GM19467 (cell line): Measurements from ENCODE around the gene DDX19B.
"Not testable (repeated sequence)": the region's sequence is repeated elsewhere in the genome, so short reads cannot be mapped to it uniquely, and the experiment has no call there.

Experiments
- ATAC-seq: cut with Tn5 transposase; IDR thresholded peaks from one replicate; pipeline ENCODE4 v1.9.1; 2021; ENCODE audit warnings: mild to moderate bottlenecking, moderate library complexity; ENCODE audit not compliant: unreplicated experiment

Gene DDX19B

DNA sequence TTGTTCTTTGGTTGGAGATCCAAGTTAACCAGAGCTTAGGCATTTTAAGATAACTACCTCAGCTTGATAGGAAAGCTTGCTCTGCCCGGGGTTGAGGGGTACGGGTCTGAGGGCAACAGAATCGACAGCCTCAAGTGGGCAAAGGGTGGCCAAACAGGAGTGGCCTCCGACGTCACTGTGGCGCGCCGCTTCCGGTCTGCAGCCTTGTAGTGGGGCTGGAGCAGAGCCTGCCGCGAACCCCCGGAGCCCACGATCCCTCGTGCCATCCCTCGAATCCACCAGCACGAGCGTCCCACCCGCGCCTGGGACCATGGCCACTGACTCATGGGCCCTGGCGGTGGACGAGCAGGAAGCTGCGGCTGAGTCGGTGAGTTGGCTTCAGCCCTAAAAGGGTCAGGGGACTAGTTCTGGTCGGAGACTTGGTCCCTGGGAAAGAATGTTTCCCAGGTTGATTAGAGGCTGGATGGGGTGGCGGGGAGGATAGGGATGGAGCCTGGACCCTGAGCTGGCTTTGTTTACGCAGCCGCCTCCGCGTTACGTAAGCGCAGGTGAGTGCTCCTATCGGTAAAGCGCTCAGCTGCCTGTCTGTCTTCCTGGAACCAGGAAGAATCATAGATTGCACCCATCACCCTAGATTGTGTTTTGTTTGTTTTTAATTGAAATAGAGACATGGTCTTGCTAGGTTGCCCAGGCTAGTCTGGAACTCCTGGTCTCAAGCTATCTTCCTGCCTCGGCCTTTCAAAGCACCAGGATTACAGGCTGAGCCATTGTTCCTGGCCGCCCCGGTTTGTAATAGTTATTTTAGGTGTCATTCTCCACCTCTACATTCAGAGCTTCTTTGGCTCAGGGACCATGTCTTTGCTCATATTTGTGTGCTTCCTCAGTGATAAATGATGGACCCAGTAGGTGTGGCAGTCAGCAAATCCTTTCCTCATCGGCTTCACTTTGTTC is at the start of gene DDX19B:
TSS of gene DDX19B (plus strand) at position 199 of the 951 bp plus-strand sequence. CDS start at position 311, 112 bp downstream.
- ATAC-seq = peak; percentile 74

DNA sequence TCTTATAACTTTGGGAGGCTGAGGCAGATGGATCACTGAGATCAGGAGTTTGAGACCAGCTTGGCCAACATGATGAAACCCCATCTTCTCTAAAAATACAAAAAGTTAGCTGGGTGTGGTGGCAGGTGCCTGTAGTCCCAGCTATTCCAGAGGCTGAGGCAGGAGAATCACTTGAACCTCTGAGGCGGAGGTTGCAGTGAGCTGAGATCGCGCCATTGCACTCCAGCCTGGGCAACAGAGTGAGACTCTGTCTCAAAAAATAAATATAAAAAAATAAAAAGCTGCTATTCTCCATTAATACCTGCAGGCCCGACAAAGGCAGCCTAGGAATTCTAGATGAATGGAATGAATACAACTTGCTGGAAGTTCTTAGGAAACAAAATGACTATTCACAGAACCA is 49.3 kb upstream of the DDX19B start:
- ATAC-seq = not testable (repeated sequence)

DNA sequence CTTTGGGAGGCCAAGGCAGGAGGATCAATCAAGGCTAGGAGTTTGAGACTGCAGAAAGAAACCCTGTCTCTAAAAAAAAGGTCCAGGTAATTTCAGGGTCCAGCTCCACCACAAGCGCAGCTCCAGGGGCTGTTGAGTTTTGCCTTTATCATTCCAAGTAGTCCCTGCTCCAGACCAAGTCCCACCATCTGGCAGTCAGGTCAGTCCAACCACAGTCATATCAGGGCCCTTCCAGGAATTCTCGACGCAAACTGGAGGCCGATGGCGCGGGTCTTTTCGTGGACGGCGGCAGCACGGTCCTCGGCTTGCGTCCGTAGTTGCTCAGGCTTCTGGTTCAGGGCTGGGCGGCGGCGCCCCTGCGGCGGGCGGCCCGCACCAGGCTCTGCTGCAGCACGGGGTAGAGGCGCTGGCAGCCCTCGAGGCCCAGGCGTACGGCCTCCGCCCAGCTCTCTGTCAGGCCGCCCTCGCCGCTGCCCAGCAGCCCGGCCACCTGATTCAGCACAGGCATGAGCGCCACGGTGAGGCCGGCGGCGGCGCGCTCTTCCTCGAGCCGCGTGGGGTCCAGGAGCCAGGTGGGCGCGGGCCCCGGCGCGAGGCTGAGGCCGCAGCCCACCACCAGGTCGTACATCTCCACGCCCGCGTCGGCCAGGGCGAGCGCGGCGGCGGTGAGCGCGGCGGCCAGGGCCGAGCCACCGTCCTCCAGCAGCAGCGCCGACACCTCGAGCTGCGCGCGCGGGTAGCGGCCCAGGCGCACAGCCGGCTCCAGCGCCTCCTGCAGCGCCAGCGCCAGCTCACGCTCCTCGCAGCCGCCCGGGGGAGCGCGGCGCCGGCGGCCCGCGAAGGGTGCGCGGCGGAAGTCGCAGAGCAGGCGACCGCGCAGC is 48.0 kb upstream of the DDX19B start:
- ATAC-seq = peak; percentile 33

DNA sequence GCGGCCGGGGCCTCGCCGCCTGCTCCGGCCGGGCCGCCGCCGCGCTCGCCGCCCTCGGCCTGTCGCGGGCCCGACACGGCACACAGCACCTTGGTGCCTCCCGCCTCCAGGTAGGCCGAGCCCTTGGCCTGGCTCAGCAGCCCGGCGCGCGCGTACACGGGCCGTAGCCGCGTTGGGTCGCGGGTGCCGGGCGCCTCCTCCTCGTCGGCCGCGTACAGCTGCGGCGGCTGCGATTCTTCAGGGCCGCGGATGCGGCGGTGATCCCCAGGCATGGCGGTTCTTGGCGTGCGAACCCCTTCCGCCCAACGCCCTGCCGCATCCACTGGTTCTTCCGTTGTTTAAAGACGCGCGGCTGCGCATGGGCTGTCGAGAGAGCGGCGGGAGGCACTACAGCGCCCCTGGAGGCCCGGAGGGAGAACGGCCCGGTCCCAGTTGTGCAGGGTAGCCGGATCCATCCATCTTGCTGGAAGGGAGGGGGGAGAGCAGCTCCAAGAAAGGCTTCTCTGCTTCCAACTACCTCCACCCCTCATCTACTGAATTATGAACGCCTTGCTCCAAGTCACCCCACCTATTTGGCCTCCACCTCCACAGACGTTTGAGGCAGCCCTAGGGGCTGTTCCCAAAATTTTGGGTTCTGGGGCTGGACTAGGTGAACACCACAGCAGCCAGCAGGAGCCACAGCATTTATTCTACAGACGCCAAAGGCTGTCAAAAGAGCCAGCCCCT is 47.2 kb upstream of the DDX19B start, which contains the start of gene EXOSC6:
TSS of gene EXOSC6 (minus strand) at position 312 of the 726 bp plus-strand sequence. CDS start at position 272, 40 bp downstream.
- peak; percentile 84 for ATAC-seq

DNA sequence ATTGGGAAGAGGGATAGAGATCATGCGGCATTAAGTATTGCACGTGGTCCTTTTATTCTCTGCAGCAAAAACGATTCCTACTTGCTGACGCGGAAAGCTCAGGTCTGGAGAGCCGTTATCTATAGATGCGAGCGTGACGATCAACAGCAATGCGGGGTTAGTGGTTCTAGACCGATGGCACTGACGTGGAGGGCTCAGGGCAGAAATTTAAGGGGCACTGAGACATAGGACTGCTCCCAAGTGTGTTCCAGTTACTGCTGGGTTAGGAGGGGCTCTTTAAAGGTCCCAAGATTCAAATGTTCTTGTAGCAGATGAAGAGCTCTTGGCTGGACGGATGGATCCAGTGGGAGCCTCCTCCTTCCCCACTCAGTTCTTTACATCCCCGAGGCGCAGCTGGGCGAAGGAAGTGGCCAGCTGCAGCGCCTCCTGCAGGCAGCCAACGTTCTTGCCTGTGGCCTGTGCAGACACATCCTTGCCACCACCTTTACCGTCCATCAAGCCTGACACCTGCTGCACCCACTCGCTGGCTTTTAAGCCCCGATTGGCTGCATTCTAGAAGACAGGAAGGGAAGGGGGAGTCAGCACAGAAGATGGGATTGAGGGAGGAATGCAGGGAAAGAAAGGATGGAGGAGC is 46.5 kb upstream of the DDX19B start:
- no peak for ATAC-seq

DNA sequence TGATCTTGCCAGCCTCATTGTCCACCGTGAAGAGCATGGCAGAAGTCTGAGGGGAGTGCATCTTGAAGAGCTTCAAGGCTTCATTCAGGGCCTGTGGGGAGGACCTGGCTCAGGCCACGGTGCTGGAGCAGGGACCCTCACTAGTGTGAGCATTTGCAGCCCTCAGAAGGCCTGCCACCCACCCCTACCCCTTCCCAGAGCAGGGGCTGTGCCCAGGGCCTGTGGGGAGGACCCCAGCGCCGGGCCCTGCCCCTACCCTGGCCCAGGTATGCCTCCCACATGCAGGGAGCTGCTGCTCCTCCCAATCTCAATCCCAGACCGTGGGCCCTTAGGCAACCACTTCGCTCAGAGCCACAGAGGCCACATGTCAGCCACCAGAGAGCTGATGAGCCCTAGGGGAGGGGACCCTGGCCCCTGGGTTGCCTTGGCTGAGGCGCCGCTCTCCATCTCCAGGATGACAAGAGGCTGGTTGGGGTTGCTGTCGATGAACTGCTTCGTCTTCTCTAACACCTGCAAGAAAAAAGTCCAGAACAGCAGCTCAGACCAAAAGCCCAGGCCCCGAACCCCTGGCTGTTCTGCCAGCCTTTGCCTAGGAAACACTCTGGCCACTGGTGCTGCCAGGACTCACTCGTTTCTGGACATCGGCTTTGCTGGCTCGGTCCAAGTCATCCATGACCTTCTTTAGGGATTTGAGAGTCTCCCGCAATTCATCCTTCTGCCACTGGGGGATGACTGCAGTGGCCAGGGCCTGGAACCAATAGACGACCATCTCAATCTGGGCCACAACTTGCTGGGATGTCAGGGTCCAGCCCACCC is 45.5 kb upstream of the DDX19B start:
- no peak for ATAC-seq

DNA sequence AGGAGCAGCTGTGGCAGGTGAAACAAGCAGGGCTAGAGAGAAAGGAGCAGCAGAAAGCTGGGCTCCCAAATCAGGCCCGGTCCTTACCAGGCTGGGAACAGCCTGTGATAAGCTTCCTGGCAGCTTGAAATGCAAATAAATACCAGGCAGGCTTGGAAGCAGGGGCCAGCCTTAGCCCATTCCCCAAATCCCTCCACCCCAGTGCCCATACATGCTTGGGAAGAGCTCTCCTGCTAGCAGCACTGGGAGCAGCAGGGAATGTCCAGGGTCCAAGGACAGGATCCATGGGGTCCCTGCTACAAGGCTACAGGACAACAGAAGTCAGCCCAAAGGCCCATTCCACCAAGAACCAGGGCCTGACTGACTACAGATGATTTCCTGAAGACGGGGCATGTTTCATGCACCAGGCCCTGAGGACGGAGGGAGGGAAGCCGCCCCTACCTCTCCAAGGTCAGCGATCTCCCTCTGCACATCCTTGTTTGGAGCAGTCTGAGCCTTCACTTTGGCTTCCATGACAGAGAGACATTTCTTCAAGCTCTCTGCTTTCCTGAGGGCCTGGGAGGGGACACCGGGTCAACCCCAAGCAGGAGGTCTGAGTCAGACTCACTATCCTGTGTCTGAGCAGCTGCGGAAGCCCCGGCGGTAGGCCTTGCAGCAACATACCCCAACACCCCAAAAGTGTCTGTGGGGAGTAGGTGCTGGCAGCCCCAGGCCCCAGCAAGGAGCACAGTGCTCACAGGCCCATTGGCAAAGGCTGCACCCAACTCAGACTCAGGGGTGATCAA is 44.6 kb upstream of the DDX19B start:
- ATAC-seq = no peak

DNA sequence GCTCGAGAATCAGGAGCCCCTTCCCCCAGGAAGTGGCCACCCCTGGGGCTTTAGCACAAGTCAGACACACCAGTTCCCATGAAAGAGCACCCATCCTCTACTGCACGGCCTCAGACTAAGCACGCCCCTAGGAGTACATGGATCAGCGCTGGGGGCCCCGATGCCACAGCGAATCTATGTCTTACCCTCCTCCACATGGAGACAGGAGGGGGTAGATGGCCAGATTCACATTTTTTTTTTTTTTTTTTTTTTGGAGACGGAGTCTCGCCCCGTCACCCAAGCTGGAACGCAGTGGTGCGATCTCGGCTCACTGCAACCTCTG is 44.1 kb upstream of the DDX19B start:
- no peak for ATAC-seq

DNA sequence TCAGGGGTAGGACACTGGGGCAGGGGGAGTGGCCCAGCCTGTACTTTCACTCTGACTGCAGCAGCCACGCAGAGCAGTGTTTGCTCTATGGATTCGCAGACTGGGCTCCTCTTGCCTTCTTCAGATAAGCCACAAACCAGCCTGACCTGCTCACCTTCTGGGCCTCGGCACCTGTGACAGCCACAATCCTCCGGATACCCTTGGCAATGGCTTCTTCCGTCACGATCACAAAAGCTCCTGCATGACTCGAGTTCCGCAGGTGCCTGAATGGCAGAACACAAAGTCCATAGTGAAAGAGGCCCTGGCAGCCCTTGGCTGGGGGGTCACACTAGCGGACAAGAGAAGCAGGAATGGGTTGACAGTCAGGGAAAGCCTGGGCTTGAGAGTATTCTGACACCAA is 43.4 kb upstream of the DDX19B start:
- no peak for ATAC-seq

DNA sequence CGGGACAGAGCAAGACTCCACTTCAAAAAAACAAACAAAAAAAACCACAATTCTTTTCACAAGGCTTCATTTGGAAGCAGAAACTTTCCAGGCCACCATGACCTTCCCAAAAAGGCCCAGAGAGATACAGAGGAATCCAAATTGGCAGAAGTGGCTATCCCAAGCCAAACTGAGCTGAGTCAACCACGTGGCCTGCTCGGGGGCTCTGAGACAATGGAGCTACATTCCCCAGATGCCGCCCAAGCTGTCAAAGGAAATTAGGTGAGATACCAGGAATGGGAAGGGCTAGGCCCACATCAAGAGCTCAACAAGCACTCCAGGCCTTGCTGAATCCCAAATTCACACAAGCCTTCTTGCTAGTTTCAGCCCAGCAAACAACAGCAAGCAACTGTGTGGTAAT is 41.6 kb upstream of the DDX19B start:
- ATAC-seq = no peak

DNA sequence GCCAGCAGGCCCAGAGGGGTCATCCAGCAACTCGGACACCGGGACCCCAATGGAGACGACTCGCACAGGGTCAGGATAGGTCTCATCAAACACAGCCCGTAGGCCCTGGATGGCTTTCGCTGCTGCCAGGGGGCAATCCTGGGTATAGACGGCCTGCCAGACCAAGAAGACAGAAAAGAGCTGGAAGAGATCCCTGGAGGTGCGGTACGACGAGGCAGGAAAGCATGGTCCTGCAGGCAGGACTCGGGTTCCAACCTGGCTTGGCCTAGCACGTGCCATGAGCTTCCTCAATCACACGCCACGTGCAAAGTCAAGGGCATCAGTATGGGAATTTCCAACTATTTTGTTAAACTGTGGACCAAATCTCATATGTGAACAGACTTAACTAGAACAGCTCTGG is 40.9 kb upstream of the DDX19B start:
- ATAC-seq = no peak

DNA sequence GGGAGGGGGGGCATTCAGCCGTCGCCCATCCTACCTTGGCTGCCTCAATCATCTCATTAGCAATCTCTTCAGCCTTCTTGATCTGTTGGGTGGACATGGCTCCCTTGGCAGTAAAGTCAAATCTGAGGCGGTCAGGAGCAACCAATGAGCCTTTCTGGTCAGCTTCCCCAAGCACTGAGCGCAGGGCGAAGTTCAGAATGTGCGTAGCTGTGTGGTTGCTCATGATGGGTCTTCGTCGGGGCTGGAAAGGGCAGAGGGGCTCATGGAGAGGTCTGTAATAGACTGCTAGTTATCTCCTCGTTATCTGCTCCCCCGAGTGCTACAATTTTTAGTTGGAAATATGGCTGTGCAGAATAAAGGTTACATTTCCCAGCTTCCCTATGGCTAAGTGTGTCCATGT is 40.0 kb upstream of the DDX19B start:
- ATAC-seq = no peak

DNA sequence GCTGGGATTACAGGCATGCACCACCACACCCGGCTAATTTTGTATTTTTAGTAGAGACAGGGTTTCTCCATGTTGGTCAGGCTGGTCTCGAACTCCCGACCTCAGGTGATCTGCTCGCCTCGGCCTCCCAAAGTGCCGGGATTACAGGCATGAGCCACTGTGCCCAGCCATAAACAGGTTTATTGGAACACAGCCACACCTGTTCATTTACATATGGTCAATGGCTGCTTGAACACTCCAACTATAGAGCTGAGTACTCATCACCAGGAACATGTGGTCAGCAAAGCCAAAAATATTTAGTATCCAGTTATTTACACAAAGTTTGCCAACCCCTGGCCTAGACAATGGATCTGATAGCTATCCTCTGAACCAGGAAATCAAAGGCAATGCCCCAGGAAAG is 39.1 kb upstream of the DDX19B start:
- ATAC-seq = not testable (repeated sequence)

DNA sequence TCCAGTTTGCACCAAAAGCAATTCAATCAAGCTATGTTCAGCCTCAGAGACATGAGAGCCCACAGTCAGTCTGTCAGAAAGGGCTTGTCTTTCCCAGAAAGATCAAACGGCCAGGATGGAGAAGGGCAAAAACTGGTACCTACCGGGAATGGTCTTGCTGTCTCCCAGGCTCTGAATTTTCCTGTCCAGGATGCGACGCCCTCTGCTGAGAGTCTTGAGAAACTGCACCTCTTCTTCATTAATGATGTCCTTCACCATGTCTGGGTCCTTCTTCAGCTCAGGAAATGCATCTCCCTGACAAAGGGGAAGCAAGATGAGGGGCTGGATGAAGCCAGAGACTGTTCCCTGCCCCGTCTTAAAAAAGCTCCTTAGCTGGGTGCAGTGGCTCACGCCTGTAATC is 31.5 kb upstream of the DDX19B start:
- no peak for ATAC-seq

DNA sequence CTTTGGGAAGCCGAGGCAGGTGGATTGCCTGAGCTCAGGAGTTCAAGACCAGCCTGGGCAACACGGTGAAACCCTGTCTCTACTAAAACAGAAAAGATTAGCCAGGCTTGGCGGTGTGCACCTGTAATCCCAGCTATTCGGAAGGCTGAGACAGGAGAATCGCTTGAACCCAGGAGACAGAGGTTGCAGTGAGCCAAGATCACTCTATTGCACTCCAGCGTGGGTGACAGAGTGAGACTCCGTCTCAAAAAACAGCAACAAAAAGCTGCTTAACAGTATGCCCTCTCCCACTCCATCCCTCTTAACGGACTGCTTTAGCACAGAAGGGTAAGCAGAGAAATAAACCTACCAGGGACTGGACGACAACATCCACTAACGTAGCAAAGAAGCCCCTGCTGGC is 31.1 kb upstream of the DDX19B start:
- not testable (repeated sequence) for ATAC-seq

DNA sequence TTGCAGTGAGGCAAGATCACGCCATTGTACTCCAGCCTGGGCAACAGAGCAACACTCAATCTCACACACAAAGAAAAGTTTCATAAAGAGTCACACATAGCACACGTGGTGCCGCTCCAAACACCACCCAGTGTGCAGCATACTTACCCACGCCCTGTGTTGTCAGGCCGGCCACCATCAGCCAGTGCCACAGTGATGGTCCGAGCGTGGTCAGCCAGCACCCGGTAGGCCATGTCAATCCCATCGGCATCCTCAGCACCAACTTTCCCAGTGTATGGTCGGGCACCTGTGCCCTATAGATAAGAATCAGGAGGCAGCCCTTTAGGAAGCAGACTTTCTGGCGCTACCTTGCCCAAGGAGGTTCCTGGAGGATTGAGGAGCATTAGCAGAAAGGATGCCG is 29.5 kb upstream of the DDX19B start:
- ATAC-seq = no peak

DNA sequence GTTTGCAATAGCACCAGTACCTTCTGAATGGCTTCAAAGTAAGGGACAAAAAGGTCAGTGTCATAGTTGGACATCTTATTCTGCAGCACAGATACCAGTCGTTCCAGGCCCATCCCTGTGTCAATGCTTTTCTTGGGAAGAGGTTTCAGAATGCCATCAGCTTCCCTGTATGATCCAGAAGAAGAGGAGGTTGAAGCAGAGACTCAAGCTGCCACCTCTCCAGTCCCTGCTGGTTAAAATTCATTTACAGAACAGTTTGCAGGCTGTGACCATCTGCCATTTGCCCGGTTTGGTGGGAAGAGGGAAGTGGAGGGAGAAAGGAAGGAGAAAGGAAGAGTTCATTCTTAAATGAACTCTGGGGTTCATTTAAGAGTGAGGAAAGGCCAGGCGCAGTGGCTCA is 28.8 kb upstream of the DDX19B start:
- no peak for ATAC-seq

DNA sequence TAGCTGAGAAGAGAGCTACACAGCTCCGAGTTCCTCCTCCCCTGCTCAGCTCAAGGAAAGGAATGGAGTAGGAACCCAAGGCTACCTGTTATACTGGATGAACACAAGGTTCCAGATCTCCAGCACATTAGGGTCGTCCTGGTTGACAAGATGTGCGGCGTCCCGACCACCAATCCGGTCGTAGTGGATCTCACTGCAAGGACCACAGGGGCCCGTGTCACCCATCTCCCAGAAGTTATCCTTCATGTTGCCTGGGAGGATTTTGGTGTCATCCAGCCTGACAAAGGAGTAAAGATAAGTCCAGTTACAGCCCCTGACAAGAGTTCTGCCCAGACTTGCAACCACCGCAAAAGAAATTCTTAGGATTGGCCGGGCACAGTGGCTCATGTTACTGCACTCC is 27.3 kb upstream of the DDX19B start:
- no peak for ATAC-seq

DNA sequence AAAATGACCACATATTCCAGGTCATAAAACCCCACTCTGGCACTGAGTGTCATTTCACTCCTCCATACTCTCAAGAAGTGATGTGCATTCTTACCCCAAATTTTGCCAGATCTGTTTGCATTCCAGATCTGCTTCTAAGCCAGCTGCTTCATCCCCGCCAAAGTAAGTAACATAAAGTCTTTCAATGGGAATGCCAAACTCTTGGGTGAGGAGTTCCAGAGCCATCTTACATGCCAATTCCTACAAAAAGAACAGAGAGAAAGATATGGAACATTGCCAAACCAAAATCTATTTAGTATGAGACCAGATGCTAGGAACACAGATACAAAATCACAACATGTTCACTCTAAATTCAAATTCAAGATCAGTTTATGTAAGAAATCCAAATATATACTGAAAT is 22.6 kb upstream of the DDX19B start:
- no peak for ATAC-seq
